HT-29 (cell line): ENCODE measurements around the gene NRF1. TPM values are rescaled to one million over a fixed set of nuclear protein-coding genes. Genes with fewer than 3 reads are reported as not detected.
A peak's percentile ranks its signal among the peaks of the same experiment; 100 is the strongest.

Experiments used
- DNase-seq: peaks from one replicate; pipeline ENCODE4 v3.0.0-alpha.2; 2015; ENCODE audit warnings: low spot score
- small RNA-seq: library from RNA; depleted of rRNA; stranded (forward); fragments of <200 nt; gene quantifications from one replicate; pipeline ENCODE3, GENCODE V24; 2014
- total RNA-seq: library from RNA; depleted of rRNA; stranded (reverse); fragments of >200 nt; shearing (Covaris generic); gene quantifications from 2 replicates; pipeline ENCODE4 v1.2.3, GENCODE V29; 2014; rRNA removed

NRF1 gene
- total RNA-seq, 1 experiment from 2014 or later: 10.5 TPM

- peak; percentile 31 for DNase-seq
Measured at GRCh38 chr7:129801882-129802281, 190.4 kb downstream of the NRF1 start.

GRCh38 chr7:129803546-129804081, 192.1 kb downstream of the NRF1 start:
- no peak for DNase-seq

- DNase-seq: no peak
Measured at GRCh38 chr7:129804111-129804889, 192.8 kb downstream of the NRF1 start.

GRCh38 chr7:129804890-129805719, 193.6 kb downstream of the NRF1 start:
- no peak for DNase-seq

Small RNAs within 50 kb of the gene (small RNA-seq; reads per million reads assigned to genes)
- gene MIR182 (463 reads per million, percentile 99 among the genes with 10 or more reads in this experiment), gene MIR183 (50.3 reads per million, percentile 95 among the genes with 10 or more reads in this experiment), gene MIR96 (not detected)

Other genes starting within 250 kb of the NRF1 start
- gene STRIP2, start 177.3 kb upstream of the NRF1 start, total RNA-seq: 2.8 and 3.1 TPM in 2 replicates
- gene SMKR1, start 109.2 kb upstream of the NRF1 start, total RNA-seq: 2.9 and 3.5 TPM in 2 replicates